Left ventricle myocardium inferior (tissue), 1 donor: ENCODE data around the gene INTS11. TPM values are rescaled to one million over a fixed set of nuclear protein-coding genes. Genes with fewer than 3 reads are reported as not detected.

Experiments used
- DNase-seq: peaks from one replicate; pipeline ENCODE4 v3.0.0-alpha.2; 2020
- H3K27ac ChIP-seq: fragments of 200-600 bp; replicated peaks from 2 replicates; pipeline ENCODE4 v1.8.0; 2021
- H3K27me3 ChIP-seq: fragments of 200-600 bp; 2 replicates; pipeline ENCODE4 v1.8.0; 2021; ENCODE audit warnings: low read depth
- H3K36me3 ChIP-seq: fragments of 200-600 bp; 2 replicates; pipeline ENCODE4 v1.8.0; 2021
- H3K4me1 ChIP-seq: fragments of 200-600 bp; 2 replicates; pipeline ENCODE4 v1.8.0; 2021
- H3K4me3 ChIP-seq: fragments of 200-600 bp; 2 replicates; pipeline ENCODE4 v1.8.0; 2021; ENCODE audit warnings: mild to moderate bottlenecking, moderate library complexity
- H3K9me3 ChIP-seq: fragments of 200-600 bp; replicated peaks from 2 replicates; pipeline ENCODE4 v1.8.0; 2021
- CTCF ChIP-seq: fragments of 200-600 bp; IDR thresholded peaks from 2 replicates; pipeline ENCODE4 v1.8.0; 2021; ENCODE audit warnings: antibody characterized with exemption, mild to moderate bottlenecking, borderline replicate concordance
- intact Hi-C: fragments of 100-400 bp; cut with micrococcal nuclease; formaldehyde crosslinking; loops from one replicate; pipeline ENCODE4 v1.11.0; 2022
- total RNA-seq: library from RNA; stranded (reverse); fragmentation: NEBNext Ultra II Directional; extraction: Animal tissue kit (Norgen Biotek cat#: 25700); gene quantifications from one replicate; pipeline ENCODE4 v1.2.1, GENCODE V29; 2021
- donor health status: DM: no; HTN: yes; CAD: no; lungs with severe emphysema.

Gene INTS11
- total RNA-seq, 1 donor from 2014 or later: 70.1 TPM

- peaks cover 42% of the 10 kb centered on the region for H3K36me3 ChIP-seq
- TF ChIP-seq CTCF: no peak
- intact Hi-C loops: no loop called here
- H3K4me1 ChIP-seq: peaks cover 14% of the 10 kb centered on the region
- H3K27me3 ChIP-seq: no peaks in the 10 kb centered on the region
- DNase-seq: no peak
- H3K4me3 ChIP-seq: no peak overlapping the region
- H3K9me3 ChIP-seq: no peaks in the 10 kb centered on the region
- no peak overlapping the region for H3K27ac ChIP-seq
These were observed 30.9 kb downstream of the INTS11 start for GRCh38 chr1:1293263-1294249.

- no peak overlapping the region for H3K4me3 ChIP-seq
- peaks cover 14% of the 10 kb centered on the region for H3K4me1 ChIP-seq
- H3K36me3 ChIP-seq: peaks cover 39% of the 10 kb centered on the region
- H3K27me3 ChIP-seq: no peaks in the 10 kb centered on the region
- intact Hi-C loops: no loop called here
- no peak for DNase-seq
- H3K9me3 ChIP-seq: no peaks in the 10 kb centered on the region
- H3K27ac ChIP-seq: no peak overlapping the region
- TF ChIP-seq CTCF: no peak
These were observed 31.6 kb downstream of the INTS11 start for GRCh38 chr1:1292851-1293250.

- Histone ChIP-seq H3K9me3 (no peaks in the 10 kb centered on the region), H3K27me3 (peaks cover 4% of the 10 kb centered on the region), H3K36me3 (peaks cover 35% of the 10 kb centered on the region), H3K27ac (no peak overlapping the region), H3K4me3 (no peak overlapping the region), H3K4me1 (peaks cover 14% of the 10 kb centered on the region)
- DNase-seq: no peak
- no peak for TF ChIP-seq CTCF
- intact Hi-C loops: no loop called here
These were observed 32.0 kb downstream of the INTS11 start for GRCh38 chr1:1292442-1292779.

- intact Hi-C loops: no loop called here
- peak; percentile 76 for TF ChIP-seq CTCF
- DNase-seq: peak; percentile 56
- Histone ChIP-seq H3K27ac (no peak overlapping the region), H3K27me3 (peaks cover 10% of the 10 kb centered on the region), H3K36me3 (peaks cover 35% of the 10 kb centered on the region), H3K4me3 (no peak overlapping the region), H3K9me3 (no peaks in the 10 kb centered on the region), H3K4me1 (peaks cover 14% of the 10 kb centered on the region)
These were observed 32.7 kb downstream of the INTS11 start for GRCh38 chr1:1291548-1292441.

- H3K27ac ChIP-seq: no peak overlapping the region
- no peaks in the 10 kb centered on the region for H3K9me3 ChIP-seq
- H3K27me3 ChIP-seq: peaks cover 17% of the 10 kb centered on the region
- DNase-seq: no peak
- H3K4me3 ChIP-seq: no peak overlapping the region
- intact Hi-C loops: no loop called here
- H3K36me3 ChIP-seq: peaks cover 30% of the 10 kb centered on the region
- peaks cover 14% of the 10 kb centered on the region for H3K4me1 ChIP-seq
- TF ChIP-seq CTCF: no peak
These were observed 33.4 kb downstream of the INTS11 start for GRCh38 chr1:1291023-1291528.
